ENCODE measurements around the gene ZNF546.
"Not testable (repeated sequence)": the region's sequence is repeated elsewhere in the genome, so short reads cannot be mapped to it uniquely, and the experiment has no call there.

ZNF546 gene

GRCh38 chr19:40033989-40034560 is 37.2 kb downstream of the ZNF546 start:
- Histone ChIP-seq H3K36me3 (ENCODE audit: control insufficient read depth, insufficient read depth, low read length) (peaks cover 4% of the 10 kb centered on the region), H3K27me3 (ENCODE audit: control insufficient read depth, insufficient read depth, low read length) (no peaks in the 10 kb centered on the region), H3K9ac (ENCODE audit: low read length) (no peak overlapping the region), H3K27ac (ENCODE audit: low read depth, low read length) (no peak overlapping the region), H3K4me1 (ENCODE audit: control insufficient read depth, insufficient read depth, low read length) (no peaks in the 10 kb centered on the region), H3K4me3 (ENCODE audit: low read length) (no peak overlapping the region)

- H3K9ac ChIP-seq (ENCODE audit: low read length), result no peak overlapping the region
- H3K36me3 ChIP-seq (ENCODE audit: control insufficient read depth, insufficient read depth, low read length), result peaks cover 4% of the 10 kb centered on the region
- no peaks in the 10 kb centered on the region for H3K27me3 ChIP-seq (ENCODE audit: control insufficient read depth, insufficient read depth, low read length)
- no peaks in the 10 kb centered on the region for H3K4me1 ChIP-seq (ENCODE audit: control insufficient read depth, insufficient read depth, low read length)
- H3K4me3 ChIP-seq (ENCODE audit: low read length), result no peak overlapping the region
- H3K27ac ChIP-seq (ENCODE audit: low read depth, low read length), result no peak overlapping the region
These were observed 39.1 kb downstream of the ZNF546 start for GRCh38 chr19:40035996-40036395.

- H3K36me3 ChIP-seq (ENCODE audit: control insufficient read depth, insufficient read depth, low read length); H3K4me1 ChIP-seq (ENCODE audit: control insufficient read depth, insufficient read depth, low read length); H3K9ac ChIP-seq (ENCODE audit: low read length); H3K4me3 ChIP-seq (ENCODE audit: low read length); H3K27ac ChIP-seq (ENCODE audit: low read depth, low read length); H3K27me3 ChIP-seq (ENCODE audit: control insufficient read depth, insufficient read depth, low read length): not testable (repeated sequence)
These were observed 41.2 kb downstream of the ZNF546 start for GRCh38 chr19:40038047-40038446.

GRCh38 chr19:40041718-40042117 is 44.9 kb downstream of the ZNF546 start:
- H3K4me3 ChIP-seq (ENCODE audit: low read length); H3K27me3 ChIP-seq (ENCODE audit: control insufficient read depth, insufficient read depth, low read length); H3K4me1 ChIP-seq (ENCODE audit: control insufficient read depth, insufficient read depth, low read length); H3K27ac ChIP-seq (ENCODE audit: low read depth, low read length); H3K9ac ChIP-seq (ENCODE audit: low read length): not testable (repeated sequence)
- peaks cover 19% of the 10 kb centered on the region for H3K36me3 ChIP-seq (ENCODE audit: control insufficient read depth, insufficient read depth, low read length)

GRCh38 chr19:40053491-40053890 is 56.6 kb downstream of the ZNF546 start:
- Histone ChIP-seq H3K4me3 (ENCODE audit: low read length) (no peak overlapping the region), H3K27me3 (ENCODE audit: control insufficient read depth, insufficient read depth, low read length) (no peaks in the 10 kb centered on the region), H3K4me1 (ENCODE audit: control insufficient read depth, insufficient read depth, low read length) (peaks cover 2% of the 10 kb centered on the region), H3K9ac (ENCODE audit: low read length) (no peak overlapping the region), H3K27ac (ENCODE audit: low read depth, low read length) (no peak overlapping the region), H3K36me3 (ENCODE audit: control insufficient read depth, insufficient read depth, low read length) (peaks cover 10% of the 10 kb centered on the region)

GRCh38 chr19:40054632-40055031 is 57.8 kb downstream of the ZNF546 start:
- Histone ChIP-seq H3K4me1 (ENCODE audit: control insufficient read depth, insufficient read depth, low read length) (peaks cover 2% of the 10 kb centered on the region), H3K4me3 (ENCODE audit: low read length) (no peak overlapping the region), H3K36me3 (ENCODE audit: control insufficient read depth, insufficient read depth, low read length) (peaks cover 5% of the 10 kb centered on the region), H3K27ac (ENCODE audit: low read depth, low read length) (no peak overlapping the region), H3K9ac (ENCODE audit: low read length) (no peak overlapping the region), H3K27me3 (ENCODE audit: control insufficient read depth, insufficient read depth, low read length) (no peaks in the 10 kb centered on the region)

- H3K27ac ChIP-seq (ENCODE audit: low read depth, low read length), result no peak overlapping the region
- no peak overlapping the region for H3K9ac ChIP-seq (ENCODE audit: low read length)
These were observed 58.2 kb downstream of the ZNF546 start for GRCh38 chr19:40055049-40055448.

GRCh38 chr19:40055832-40056504 is 59.1 kb downstream of the ZNF546 start, which contains the start of gene ZNF780B:
TSS of gene ZNF780B (minus strand) at chr19:40056231. CDS start at chr19:40050332, 5,899 bp downstream.
- no peaks in the 10 kb centered on the region for H3K36me3 ChIP-seq (ENCODE audit: control insufficient read depth, insufficient read depth, low read length)
- no peaks in the 10 kb centered on the region for H3K27me3 ChIP-seq (ENCODE audit: control insufficient read depth, insufficient read depth, low read length)
- H3K9ac ChIP-seq (ENCODE audit: low read length), result peak within 1 kb of the TSS; percentile 16
- H3K4me3 ChIP-seq (ENCODE audit: low read length), result peak within 1 kb of the TSS; percentile 86
- H3K4me1 ChIP-seq (ENCODE audit: control insufficient read depth, insufficient read depth, low read length), result peaks cover 2% of the 10 kb centered on the region
- H3K27ac ChIP-seq (ENCODE audit: low read depth, low read length), result peak within 1 kb of the TSS; percentile 27

More at GRCh38 chr19:40055049-40055448, 58.2 kb downstream of the ZNF546 start:
- peaks cover 4% of the 10 kb centered on the region for H3K36me3 ChIP-seq (ENCODE audit: control insufficient read depth, insufficient read depth, low read length)
- H3K4me3 ChIP-seq (ENCODE audit: low read length), result peak overlapping the region; percentile 86
- peaks cover 2% of the 10 kb centered on the region for H3K4me1 ChIP-seq (ENCODE audit: control insufficient read depth, insufficient read depth, low read length)
- H3K27me3 ChIP-seq (ENCODE audit: control insufficient read depth, insufficient read depth, low read length), result no peaks in the 10 kb centered on the region

GRCh38 chr19:40056505-40056904 is 59.6 kb downstream of the ZNF546 start:
- Histone ChIP-seq H3K27me3 (ENCODE audit: control insufficient read depth, insufficient read depth, low read length) (no peaks in the 10 kb centered on the region), H3K27ac (ENCODE audit: low read depth, low read length) (no peak overlapping the region), H3K4me1 (ENCODE audit: control insufficient read depth, insufficient read depth, low read length) (peaks cover 2% of the 10 kb centered on the region), H3K36me3 (ENCODE audit: control insufficient read depth, insufficient read depth, low read length) (no peaks in the 10 kb centered on the region), H3K9ac (ENCODE audit: low read length) (no peak overlapping the region), H3K4me3 (ENCODE audit: low read length) (peak overlapping the region; percentile 86)

GRCh38 chr19:40057166-40057565 is 60.3 kb downstream of the ZNF546 start:
- Histone ChIP-seq H3K4me3 (ENCODE audit: low read length) (no peak overlapping the region), H3K9ac (ENCODE audit: low read length) (no peak overlapping the region), H3K4me1 (ENCODE audit: control insufficient read depth, insufficient read depth, low read length) (peaks cover 2% of the 10 kb centered on the region), H3K27me3 (ENCODE audit: control insufficient read depth, insufficient read depth, low read length) (no peaks in the 10 kb centered on the region), H3K36me3 (ENCODE audit: control insufficient read depth, insufficient read depth, low read length) (no peaks in the 10 kb centered on the region), H3K27ac (ENCODE audit: low read depth, low read length) (no peak overlapping the region)

- Histone ChIP-seq H3K36me3 (ENCODE audit: control insufficient read depth, insufficient read depth, low read length) (no peaks in the 10 kb centered on the region), H3K27me3 (ENCODE audit: control insufficient read depth, insufficient read depth, low read length) (no peaks in the 10 kb centered on the region), H3K27ac (ENCODE audit: low read depth, low read length) (no peak overlapping the region), H3K4me1 (ENCODE audit: control insufficient read depth, insufficient read depth, low read length) (peaks cover 2% of the 10 kb centered on the region), H3K9ac (ENCODE audit: low read length) (no peak overlapping the region), H3K4me3 (ENCODE audit: low read length) (no peak overlapping the region)
These were observed 62.8 kb downstream of the ZNF546 start for GRCh38 chr19:40059624-40060023.

- H3K4me1 ChIP-seq (ENCODE audit: control insufficient read depth, insufficient read depth, low read length), result no peaks in the 10 kb centered on the region
- H3K27me3 ChIP-seq (ENCODE audit: control insufficient read depth, insufficient read depth, low read length), result no peaks in the 10 kb centered on the region
- H3K4me3 ChIP-seq (ENCODE audit: low read length), result no peak overlapping the region
- H3K36me3 ChIP-seq (ENCODE audit: control insufficient read depth, insufficient read depth, low read length), result peaks cover 12% of the 10 kb centered on the region
- H3K27ac ChIP-seq (ENCODE audit: low read depth, low read length), result no peak overlapping the region
- H3K9ac ChIP-seq (ENCODE audit: low read length), result no peak overlapping the region
These were observed 73.2 kb downstream of the ZNF546 start for GRCh38 chr19:40070058-40070457.
